Endothelial cell (in vitro differentiated cells): Measurements from ENCODE around the gene CTNNA2. TPM values are rescaled to one million over a fixed set of nuclear protein-coding genes. Genes with fewer than 3 reads are reported as not detected.
"Not testable (repeated sequence)": the region's sequence is repeated elsewhere in the genome, so short reads cannot be mapped to it uniquely, and the experiment has no call there.

Source experiments
- DNase-seq: peaks from one replicate; pipeline ENCODE4 v3.0.0; 2021; ENCODE audit warnings: low spot score
- H3K27ac Mint-ChIP-seq: one replicate; pipeline ENCODE4 v1.8.0; 2021; ENCODE audit warnings: mixed read lengths, inconsistent platforms; ENCODE audit not compliant: unreplicated experiment
- H3K27me3 Mint-ChIP-seq: one replicate; pipeline ENCODE4 v1.8.0; 2021; ENCODE audit warnings: mild to moderate bottlenecking, moderate library complexity, mixed read lengths, inconsistent platforms; ENCODE audit not compliant: unreplicated experiment
- H3K36me3 Mint-ChIP-seq: one replicate; pipeline ENCODE4 v1.8.0; 2021; ENCODE audit warnings: mild to moderate bottlenecking, low read depth, mixed read lengths, inconsistent platforms; ENCODE audit not compliant: unreplicated experiment
- H3K4me1 Mint-ChIP-seq: one replicate; pipeline ENCODE4 v1.8.0; 2021; ENCODE audit warnings: mild to moderate bottlenecking, mixed read lengths, inconsistent platforms; ENCODE audit not compliant: unreplicated experiment
- H3K4me3 Mint-ChIP-seq: one replicate; pipeline ENCODE4 v1.8.0; 2021; ENCODE audit warnings: mild to moderate bottlenecking, mixed read lengths, inconsistent platforms; ENCODE audit not compliant: unreplicated experiment
- H3K9me3 Mint-ChIP-seq: one replicate; pipeline ENCODE4 v1.8.0; 2021; ENCODE audit warnings: mixed read lengths, inconsistent platforms; ENCODE audit not compliant: unreplicated experiment
- total RNA-seq: library from RNA; stranded (reverse); fragmentation: NEBNext Ultra II Directional; extraction: Animal tissue kit (Norgen Biotek cat#: 25700); gene quantifications from one replicate; pipeline ENCODE4 v1.2.1, GENCODE V29; 2021; ENCODE audit not compliant: unreplicated experiment
- TF ChIP-seq, protein P1 (sequence below): fragments of 200-600 bp; sonication (generic); IDR thresholded peaks from one replicate; pipeline ENCODE4 v1.5.0; 2021; ENCODE audit warnings: antibody characterized with exemption; ENCODE audit not compliant: unreplicated experiment

Gene CTNNA2
- total RNA-seq, 1 donor from 2014 or later = 4.7 TPM

DNA sequence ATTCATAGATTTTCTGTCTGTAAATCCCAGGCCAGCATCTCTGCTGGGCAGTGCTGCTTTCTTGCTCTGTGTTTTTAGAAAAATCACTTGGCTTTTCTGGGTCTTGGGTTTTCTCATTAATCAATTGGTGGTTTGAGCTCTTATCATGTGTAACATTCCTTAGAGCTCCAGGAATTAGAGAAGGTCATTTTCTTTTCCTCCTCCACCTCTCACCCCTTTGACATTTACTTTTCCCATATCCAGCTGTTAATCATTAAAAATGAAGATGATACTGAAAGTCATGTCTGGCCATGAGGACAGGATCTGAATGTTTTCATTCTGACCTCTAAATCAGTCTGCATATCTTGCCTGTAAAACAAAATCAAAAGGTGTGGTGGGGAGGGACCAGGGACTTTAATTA, 680.7 kb downstream of the CTNNA2 start:
- H3K4me3 Mint-ChIP-seq = no peak overlapping the region
- no peaks in the 10 kb centered on the region for H3K27me3 Mint-ChIP-seq
- H3K36me3 Mint-ChIP-seq = no peaks in the 10 kb centered on the region
- TF ChIP-seq, protein P1, sequence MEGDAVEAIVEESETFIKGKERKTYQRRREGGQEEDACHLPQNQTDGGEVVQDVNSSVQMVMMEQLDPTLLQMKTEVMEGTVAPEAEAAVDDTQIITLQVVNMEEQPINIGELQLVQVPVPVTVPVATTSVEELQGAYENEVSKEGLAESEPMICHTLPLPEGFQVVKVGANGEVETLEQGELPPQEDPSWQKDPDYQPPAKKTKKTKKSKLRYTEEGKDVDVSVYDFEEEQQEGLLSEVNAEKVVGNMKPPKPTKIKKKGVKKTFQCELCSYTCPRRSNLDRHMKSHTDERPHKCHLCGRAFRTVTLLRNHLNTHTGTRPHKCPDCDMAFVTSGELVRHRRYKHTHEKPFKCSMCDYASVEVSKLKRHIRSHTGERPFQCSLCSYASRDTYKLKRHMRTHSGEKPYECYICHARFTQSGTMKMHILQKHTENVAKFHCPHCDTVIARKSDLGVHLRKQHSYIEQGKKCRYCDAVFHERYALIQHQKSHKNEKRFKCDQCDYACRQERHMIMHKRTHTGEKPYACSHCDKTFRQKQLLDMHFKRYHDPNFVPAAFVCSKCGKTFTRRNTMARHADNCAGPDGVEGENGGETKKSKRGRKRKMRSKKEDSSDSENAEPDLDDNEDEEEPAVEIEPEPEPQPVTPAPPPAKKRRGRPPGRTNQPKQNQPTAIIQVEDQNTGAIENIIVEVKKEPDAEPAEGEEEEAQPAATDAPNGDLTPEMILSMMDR = no peak
- DNase-seq = no peak
- H3K27ac Mint-ChIP-seq = no peak overlapping the region
- no peaks in the 10 kb centered on the region for H3K9me3 Mint-ChIP-seq
- no peaks in the 10 kb centered on the region for H3K4me1 Mint-ChIP-seq

DNA sequence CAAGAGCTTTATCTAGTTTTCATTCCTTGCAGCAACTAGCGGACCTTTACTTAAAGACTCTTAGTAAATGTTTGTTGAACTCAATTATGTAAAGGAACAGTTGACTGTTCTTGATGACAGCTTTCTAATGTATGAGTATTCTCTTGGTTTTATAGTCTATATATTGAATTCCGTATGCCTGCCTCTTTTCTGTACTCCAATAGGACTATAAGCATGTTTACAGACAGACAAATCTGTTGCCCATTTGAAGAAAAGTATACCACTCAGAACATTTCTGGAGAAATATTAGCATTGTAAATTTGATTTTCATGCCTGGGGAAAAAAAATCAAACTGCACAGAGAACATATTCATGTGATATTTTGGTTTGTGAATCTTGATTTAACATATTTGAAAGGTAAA, 682.2 kb downstream of the CTNNA2 start:
- Mint-ChIP-seq H3K4me3 (no peak overlapping the region), H3K36me3 (no peaks in the 10 kb centered on the region), H3K27me3 (no peaks in the 10 kb centered on the region), H3K4me1 (no peaks in the 10 kb centered on the region), H3K27ac (no peak overlapping the region), H3K9me3 (no peaks in the 10 kb centered on the region)
- TF ChIP-seq, protein P1 = no peak
- DNase-seq = no peak

DNA sequence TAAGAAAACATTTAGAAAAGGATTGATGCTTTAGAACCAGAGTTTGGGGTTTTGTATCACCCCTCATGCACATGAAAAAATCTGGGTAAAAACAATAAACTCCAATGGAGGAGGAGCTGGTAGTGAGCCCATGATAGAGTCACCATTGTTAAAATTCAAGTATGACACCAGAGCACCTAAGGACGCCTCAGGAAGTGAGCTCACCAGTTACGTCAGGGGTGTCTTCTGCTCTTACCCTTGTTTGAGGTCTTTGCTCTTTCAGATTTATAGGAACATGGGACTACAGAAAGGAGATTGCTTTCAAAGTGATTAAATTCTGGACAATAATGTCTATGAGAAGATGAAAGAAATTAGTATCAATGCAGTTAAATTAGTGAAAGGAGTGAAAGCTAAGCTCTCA, 685.2 kb downstream of the CTNNA2 start:
- H3K4me1 Mint-ChIP-seq = no peaks in the 10 kb centered on the region
- TF ChIP-seq, protein P1 = no peak
- DNase-seq = no peak
- H3K36me3 Mint-ChIP-seq = no peaks in the 10 kb centered on the region
- H3K4me3 Mint-ChIP-seq = no peak overlapping the region
- H3K27ac Mint-ChIP-seq = no peak overlapping the region
- no peaks in the 10 kb centered on the region for H3K9me3 Mint-ChIP-seq
- no peaks in the 10 kb centered on the region for H3K27me3 Mint-ChIP-seq

DNA sequence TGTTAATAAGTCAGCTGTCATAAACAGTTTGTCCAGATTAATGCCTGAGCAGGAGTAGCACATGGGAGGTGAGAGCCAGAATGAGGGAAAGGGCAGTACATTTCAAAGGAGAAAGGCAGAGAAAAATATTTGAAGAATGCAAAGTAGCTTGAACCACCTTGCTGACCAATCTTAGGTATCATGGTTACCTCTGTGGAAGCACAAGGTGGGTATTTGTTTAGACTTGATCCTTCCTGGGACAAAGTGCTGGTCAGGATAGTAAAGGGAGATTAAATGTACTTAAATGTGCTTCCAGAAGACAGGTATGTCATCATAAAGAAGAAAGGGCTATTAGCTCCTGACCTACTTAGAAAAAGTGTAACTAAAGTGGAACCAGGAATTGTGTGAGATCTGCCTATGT, 686.7 kb downstream of the CTNNA2 start:
- peaks cover 3% of the 10 kb centered on the region for H3K36me3 Mint-ChIP-seq
- H3K9me3 Mint-ChIP-seq = peaks cover 4% of the 10 kb centered on the region
- no peaks in the 10 kb centered on the region for H3K27me3 Mint-ChIP-seq
- TF ChIP-seq, protein P1 = no peak
- no peaks in the 10 kb centered on the region for H3K4me1 Mint-ChIP-seq
- no peak overlapping the region for H3K4me3 Mint-ChIP-seq
- no peak for DNase-seq
- no peak overlapping the region for H3K27ac Mint-ChIP-seq

DNA sequence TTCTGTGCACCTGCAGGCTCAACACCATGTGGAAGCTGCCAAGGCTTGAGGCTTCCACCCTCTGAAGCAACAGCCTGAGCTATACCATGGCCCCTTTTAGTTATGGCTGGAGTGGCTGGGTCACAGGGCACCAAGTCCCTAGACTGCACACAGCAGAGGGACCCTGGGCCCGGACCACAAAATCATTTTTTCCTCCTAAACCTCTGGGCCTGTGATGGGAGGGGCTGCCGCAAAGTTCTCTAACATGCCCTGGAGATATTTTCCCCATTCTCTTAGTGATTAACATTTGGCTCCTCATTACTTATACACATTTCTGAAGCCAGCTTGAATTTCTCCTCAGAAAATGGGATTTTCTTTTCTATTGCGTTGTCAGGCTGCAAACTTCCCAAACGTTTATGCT, 691.1 kb downstream of the CTNNA2 start:
- not testable (repeated sequence) for H3K4me3 Mint-ChIP-seq, H3K27me3 Mint-ChIP-seq, H3K9me3 Mint-ChIP-seq, H3K27ac Mint-ChIP-seq, DNase-seq, H3K4me1 Mint-ChIP-seq, H3K36me3 Mint-ChIP-seq

DNA sequence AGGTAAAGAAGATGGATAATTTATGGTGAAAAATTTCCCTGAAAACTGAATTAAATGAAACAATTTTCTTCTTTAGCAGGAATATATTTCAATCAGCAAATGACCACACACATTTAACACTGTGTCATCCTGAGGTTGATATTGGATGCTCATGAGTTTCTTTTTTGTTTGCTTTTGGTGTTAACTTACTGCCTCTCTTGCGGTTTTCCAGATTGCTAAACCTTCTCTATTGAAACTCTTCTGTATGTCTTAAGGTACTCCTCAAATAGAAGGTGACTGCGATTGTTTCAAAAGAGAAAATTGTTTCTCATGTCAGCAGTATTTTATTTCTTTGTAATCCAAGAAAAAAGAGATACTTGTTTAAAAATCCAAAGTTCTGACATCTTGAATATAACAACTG, 692.6 kb downstream of the CTNNA2 start:
- no peak for DNase-seq
- no peaks in the 10 kb centered on the region for H3K4me1 Mint-ChIP-seq
- peaks cover 3% of the 10 kb centered on the region for H3K36me3 Mint-ChIP-seq
- H3K9me3 Mint-ChIP-seq = peaks cover 4% of the 10 kb centered on the region
- no peak overlapping the region for H3K4me3 Mint-ChIP-seq
- TF ChIP-seq, protein P1 = no peak
- H3K27me3 Mint-ChIP-seq = no peaks in the 10 kb centered on the region
- no peak overlapping the region for H3K27ac Mint-ChIP-seq
